Posterior cingulate gyrus (tissue), 11 donors: ENCODE measurements around the gene ZCCHC14.

Experiments
- DNase-seq, 10 donors: peaks; one replicate each; pipeline versions ENCODE4 v3.0.0 to v3.0.0-alpha.2; 2020 to 2021; ENCODE audit warnings: mixed read lengths in 3 of 10
- intact Hi-C: fragments of 100-400 bp; cut with DNase I; formaldehyde crosslinking; loops from one replicate; pipeline ENCODE4 v1.15.1; 2023

The ZCCHC14 gene

GRCh38 chr16:87492721-87493607 lies at the start of gene ZCCHC14:
Gene ZCCHC14 (minus strand): TSS chr16:87493024. CDS start chr16:87492238, 786 bp downstream.
- intact Hi-C loops = loop anchor here (5.0 kb wide), 1 partner anchor 101 kb away; the partner anchor contains the start of gene MAP1LC3B
- DNase-seq = peak; percentile 98 to 100 (median 99)

GRCh38 chr16:87541872-87542234 lies 49.0 kb upstream of the ZCCHC14 start:
- intact Hi-C loops = no loop called here
- DNase-seq = peak in 2 of 10 donors; percentile 47 to 71

GRCh38 chr16:87541147-87541871 lies 48.5 kb upstream of the ZCCHC14 start:
- intact Hi-C loops = no loop called here
- peak in 9 of 10 donors; percentile 22 to 93 (median 56) for DNase-seq

- intact Hi-C loops = no loop called here
- DNase-seq = peak in 1 of 10 donors; percentile 21
These were observed 48.0 kb upstream of the ZCCHC14 start for GRCh38 chr16:87540897-87541146.

GRCh38 chr16:87540072-87540896 lies 47.5 kb upstream of the ZCCHC14 start:
- intact Hi-C loops = no loop called here
- peak in 5 of 10 donors; percentile 24 to 86 (median 49) for DNase-seq

- peak in 2 of 10 donors; percentile 30 to 62 for DNase-seq
- intact Hi-C loops = no loop called here
These were observed 46.3 kb upstream of the ZCCHC14 start for GRCh38 chr16:87539113-87539512.

GRCh38 chr16:87538594-87538993 lies 45.8 kb upstream of the ZCCHC14 start:
- DNase-seq = peak in 2 of 10 donors; percentile 39 to 68
- intact Hi-C loops = no loop called here

GRCh38 chr16:87538160-87538559 lies 45.3 kb upstream of the ZCCHC14 start:
- no peak for DNase-seq
- intact Hi-C loops = no loop called here

- peak in 1 of 10 donors; percentile 12 for DNase-seq
- intact Hi-C loops = no loop called here
These were observed 43.9 kb upstream of the ZCCHC14 start for GRCh38 chr16:87536795-87537142.

GRCh38 chr16:87535855-87536794 lies 43.3 kb upstream of the ZCCHC14 start:
- intact Hi-C loops = no loop called here
- peak in 1 of 10 donors; percentile 26 for DNase-seq

- intact Hi-C loops = no loop called here
These were observed 42.6 kb upstream of the ZCCHC14 start for GRCh38 chr16:87535457-87535854.

GRCh38 chr16:87534751-87535150 lies 41.9 kb upstream of the ZCCHC14 start:
- intact Hi-C loops = no loop called here
- peak in 1 of 10 donors; percentile 19 for DNase-seq

More at GRCh38 chr16:87535457-87535854, 42.6 kb upstream of the ZCCHC14 start:
- peak in 1 of 10 donors; percentile 6 for DNase-seq

GRCh38 chr16:87534030-87534653 lies 41.3 kb upstream of the ZCCHC14 start:
- intact Hi-C loops = no loop called here
- peak in 2 of 10 donors; percentile 2 to 15 for DNase-seq

- intact Hi-C loops = no loop called here
- peak in 1 of 10 donors; percentile 8 for DNase-seq
These were observed 40.2 kb upstream of the ZCCHC14 start for GRCh38 chr16:87533061-87533460.

GRCh38 chr16:87531418-87531817 lies 38.6 kb upstream of the ZCCHC14 start:
- intact Hi-C loops = no loop called here
- peak in 1 of 10 donors; percentile 37 for DNase-seq

GRCh38 chr16:87528690-87529579 lies 36.1 kb upstream of the ZCCHC14 start:
- peak in 1 of 10 donors; percentile 49 for DNase-seq
- intact Hi-C loops = no loop called here

- intact Hi-C loops = no loop called here
- DNase-seq = peak in 1 of 10 donors; percentile 47
These were observed 34.4 kb upstream of the ZCCHC14 start for GRCh38 chr16:87527055-87527724.
